Posterior vena cava (tissue), 2 donors: ENCODE measurements around the gene LRRTM3. TPM values are rescaled to one million over a fixed set of nuclear protein-coding genes. Genes with fewer than 3 reads are reported as not detected.
A peak's percentile ranks its signal among the peaks of the same experiment; 100 is the strongest.

Experiments
- DNase-seq: peaks from one replicate; pipeline ENCODE4 v3.0.0-alpha.2; 2020; ENCODE audit warnings: low spot score
- intact Hi-C, 2 donors: fragments of 100-400 bp; cut with DNase I; formaldehyde crosslinking; loops; one replicate each; pipeline versions ENCODE4 v1.14.1 to v1.14.2; 2022 to 2023
- total RNA-seq, 2 donors: library from RNA; stranded (reverse); fragmentation: NEBNext Ultra II Directional; extraction: Animal tissue kit (Norgen Biotek cat#: 25700); gene quantifications; one replicate each; pipeline ENCODE4 v1.2.1, GENCODE V29; 2021
- donor health status: DM: yes; HTN: yes; CAD: no.
- donor health status: DM: yes; HTN: yes; CAD: no.

The LRRTM3 gene
- total RNA-seq, 2 donors from 2014 or later: not detected

- no peak for DNase-seq
- intact Hi-C loops: no loop called here
Measured at GRCh38 chr10:67004690-67005089, 78.9 kb downstream of the LRRTM3 start.

- DNase-seq: no peak
- intact Hi-C loops: no loop called here
Measured at GRCh38 chr10:67005981-67006380, 80.1 kb downstream of the LRRTM3 start.

- intact Hi-C loops: loop anchor here in 1 of 2 donors (5.0 kb wide), 1 partner anchor 859 kb away; no protein-coding TSS in a partner anchor
- no peak for DNase-seq
Measured at GRCh38 chr10:67011480-67011879, 85.6 kb downstream of the LRRTM3 start.

- no peak for DNase-seq
- intact Hi-C loops: loop anchor here in 1 of 2 donors (5.0 kb wide), 1 partner anchor 860 kb away; no protein-coding TSS in a partner anchor
Measured at GRCh38 chr10:67011981-67012380, 86.1 kb downstream of the LRRTM3 start.

GRCh38 chr10:67015225-67015624 lies 89.4 kb downstream of the LRRTM3 start:
- intact Hi-C loops: no loop called here
- DNase-seq: no peak

- intact Hi-C loops: no loop called here
- DNase-seq: no peak
Measured at GRCh38 chr10:67017218-67017617, 91.4 kb downstream of the LRRTM3 start.

- intact Hi-C loops: no loop called here
Measured at GRCh38 chr10:67022099-67022498, 96.3 kb downstream of the LRRTM3 start.

GRCh38 chr10:67033878-67034277 lies 108.0 kb downstream of the LRRTM3 start:
- intact Hi-C loops: no loop called here
- DNase-seq: peak; percentile 72

More at GRCh38 chr10:67022099-67022498, 96.3 kb downstream of the LRRTM3 start:
- no peak for DNase-seq

- DNase-seq: no peak
- intact Hi-C loops: no loop called here
Measured at GRCh38 chr10:67036808-67037207, 111.0 kb downstream of the LRRTM3 start.

- DNase-seq: no peak
- intact Hi-C loops: no loop called here
Measured at GRCh38 chr10:67043041-67043440, 117.2 kb downstream of the LRRTM3 start.

GRCh38 chr10:67045404-67045803 lies 119.6 kb downstream of the LRRTM3 start:
- intact Hi-C loops: no loop called here
- DNase-seq: peak; percentile 55

- DNase-seq: no peak
- intact Hi-C loops: no loop called here
Measured at GRCh38 chr10:67046507-67046906, 120.7 kb downstream of the LRRTM3 start.

- intact Hi-C loops: no loop called here
Measured at GRCh38 chr10:67049988-67050387, 124.2 kb downstream of the LRRTM3 start.

GRCh38 chr10:67050415-67050814 lies 124.6 kb downstream of the LRRTM3 start:
- intact Hi-C loops: no loop called here

More at GRCh38 chr10:67049988-67050387, 124.2 kb downstream of the LRRTM3 start:
- DNase-seq: no peak

GRCh38 chr10:67072654-67073053 lies 146.8 kb downstream of the LRRTM3 start:
- no peak for DNase-seq
- intact Hi-C loops: no loop called here

More at GRCh38 chr10:67050415-67050814, 124.6 kb downstream of the LRRTM3 start:
- DNase-seq: no peak

GRCh38 chr10:67075491-67075971 lies 149.7 kb downstream of the LRRTM3 start:
- intact Hi-C loops: no loop called here
- DNase-seq: no peak

GRCh38 chr10:67076144-67076543 lies 150.3 kb downstream of the LRRTM3 start:
- intact Hi-C loops: no loop called here
- no peak for DNase-seq

- intact Hi-C loops: no loop called here
- DNase-seq: no peak
Measured at GRCh38 chr10:67077376-67077775, 151.5 kb downstream of the LRRTM3 start.

- intact Hi-C loops: no loop called here
Measured at GRCh38 chr10:67079126-67079525, 153.3 kb downstream of the LRRTM3 start.

GRCh38 chr10:67086327-67087134 lies 160.7 kb downstream of the LRRTM3 start:
- intact Hi-C loops: no loop called here
- no peak for DNase-seq

More at GRCh38 chr10:67079126-67079525, 153.3 kb downstream of the LRRTM3 start:
- no peak for DNase-seq

GRCh38 chr10:67087135-67087425 lies 161.2 kb downstream of the LRRTM3 start:
- no peak for DNase-seq
- intact Hi-C loops: no loop called here
